Body of pancreas (tissue), 4 donors: Measurements from ENCODE around the gene SEC11A. TPM values are rescaled to one million over a fixed set of nuclear protein-coding genes. Genes with fewer than 3 reads are reported as not detected.
A peak's percentile ranks its signal among the peaks of the same experiment; 100 is the strongest.

ENCODE experiments used
- ATAC-seq: fragments of 150-250 bp; one replicate; pipeline ENCODE4 v1.9.1; 2016
- DNase-seq, 4 donors: peaks; one replicate each; pipeline ENCODE4 v3.0.0-alpha.2; 2019
- H3K27ac ChIP-seq, 4 donors: fragments of 200-600 bp; sonication (generic); 1 replicate in 3 of 4; 2 replicates in 1 of 4; pipeline versions ENCODE4 v1.5.1 to v1.6.1; 2016 to 2019; ENCODE audit warnings: mild to moderate bottlenecking in 1 of 4, mixed read lengths in 1 of 4, moderate library complexity in 1 of 4
- H3K27me3 ChIP-seq, 2 donors: fragments of 200-600 bp; sonication (generic); one replicate each; pipeline ENCODE4 v1.6.0; 2016; ENCODE audit warnings: mild to moderate bottlenecking in 1 of 2
- H3K36me3 ChIP-seq, 2 donors: fragments of 200-600 bp; sonication (generic); replicated peaks in 1 of 2; 2 replicates each; pipeline ENCODE4 v1.5.1; 2016; ENCODE audit warnings: low read depth in 2 of 2; ENCODE audit not compliant: insufficient read depth in 1 of 2
- H3K4me1 ChIP-seq: fragments of 200-600 bp; sonication (generic); one replicate; pipeline ENCODE4 v1.6.0; 2016
- H3K4me3 ChIP-seq, 2 donors: fragments of 200-600 bp; sonication (generic); 1 replicate in 1 of 2; 2 replicates in 1 of 2; pipeline ENCODE4 v1.5.1; 2016 to 2019
- H3K9me3 ChIP-seq, 3 donors: fragments of 200-600 bp; sonication (generic); 1 replicate in 2 of 3; 2 replicates in 1 of 3; pipeline ENCODE4 v1.5.1; 2016
- POLR2A ChIP-seq, 3 donors: fragments of 450-650 bp; IDR thresholded peaks; one replicate each; pipeline ENCODE4 v1.6.1; 2016; ENCODE audit warnings: antibody characterized with exemption in 3 of 3, mild to moderate bottlenecking in 2 of 3
- WGBS, 2 donors: methylation state at CpG; one replicate each; pipeline ENCODE4 v1.1.5; 2017; 5-methylcytosine and 5-hydroxymethylcytosine counted together
- intact Hi-C: fragments of 100-400 bp; cut with DNase I; formaldehyde crosslinking; loops from one replicate; pipeline ENCODE4 v1.15.1; 2023
- total RNA-seq, 2 donors: library from RNA; depleted of rRNA; stranded (reverse); fragments of >200 nt; gene quantifications; one replicate each; pipeline ENCODE4 v1.1.0, GENCODE V29; 2016
- TF ChIP-seq, protein P1 (sequence below), 7 experiments: fragments of 450-650 bp in 4 of 7; fragments of 200-600 bp in 3 of 7; sonication (generic) in 3 of 7; IDR thresholded peaks; one replicate each; pipeline ENCODE4 v1.5.1; 2016 to 2019; ENCODE audit warnings: antibody characterized with exemption in 7 of 7

Gene SEC11A
- total RNA-seq, 2 donors from 2014 or later, result 83.8 to 89.3 TPM

GRCh38 chr15:84648539-84648938 is 67.4 kb downstream of the SEC11A start:
- no peak overlapping the region for H3K4me3 ChIP-seq
- H3K27ac ChIP-seq, result no peak overlapping the region
- H3K27me3 ChIP-seq, result no peaks in the 10 kb centered on the region
- H3K4me1 ChIP-seq, result peaks cover 33% of the 10 kb centered on the region
- H3K9me3 ChIP-seq, result no peaks in the 10 kb centered on the region
- ATAC-seq (no peak), DNase-seq (peak in 2 of 4 donors; percentile 28 to 45)
- WGBS, 2 donors, result 49 to 56% methylated on average over 3 of the region's 3 CpGs
- H3K36me3 ChIP-seq, result peaks cover 3 to 20% of the 10 kb centered on the region in 2 donors
- intact Hi-C loops, result loop anchor here (10.0 kb wide), 1 partner anchor 54 kb away; no protein-coding TSS in a partner anchor
- TF ChIP-seq, protein P1, sequence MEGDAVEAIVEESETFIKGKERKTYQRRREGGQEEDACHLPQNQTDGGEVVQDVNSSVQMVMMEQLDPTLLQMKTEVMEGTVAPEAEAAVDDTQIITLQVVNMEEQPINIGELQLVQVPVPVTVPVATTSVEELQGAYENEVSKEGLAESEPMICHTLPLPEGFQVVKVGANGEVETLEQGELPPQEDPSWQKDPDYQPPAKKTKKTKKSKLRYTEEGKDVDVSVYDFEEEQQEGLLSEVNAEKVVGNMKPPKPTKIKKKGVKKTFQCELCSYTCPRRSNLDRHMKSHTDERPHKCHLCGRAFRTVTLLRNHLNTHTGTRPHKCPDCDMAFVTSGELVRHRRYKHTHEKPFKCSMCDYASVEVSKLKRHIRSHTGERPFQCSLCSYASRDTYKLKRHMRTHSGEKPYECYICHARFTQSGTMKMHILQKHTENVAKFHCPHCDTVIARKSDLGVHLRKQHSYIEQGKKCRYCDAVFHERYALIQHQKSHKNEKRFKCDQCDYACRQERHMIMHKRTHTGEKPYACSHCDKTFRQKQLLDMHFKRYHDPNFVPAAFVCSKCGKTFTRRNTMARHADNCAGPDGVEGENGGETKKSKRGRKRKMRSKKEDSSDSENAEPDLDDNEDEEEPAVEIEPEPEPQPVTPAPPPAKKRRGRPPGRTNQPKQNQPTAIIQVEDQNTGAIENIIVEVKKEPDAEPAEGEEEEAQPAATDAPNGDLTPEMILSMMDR (IDR thresholded peaks at IDR 0.05), result no peak
- no peak for TF ChIP-seq POLR2A (IDR thresholded peaks at IDR 0.05)

- H3K27me3 ChIP-seq, result no peaks in the 10 kb centered on the region
- H3K4me3 ChIP-seq, result no peak overlapping the region
- intact Hi-C loops, result loop anchor here (10.0 kb wide), 1 partner anchor 53 kb away; no protein-coding TSS in a partner anchor
- no peak overlapping the region for H3K27ac ChIP-seq
- DNase-seq (no peak), ATAC-seq (no peak)
- H3K36me3 ChIP-seq, result peaks cover 8 to 25% of the 10 kb centered on the region in 2 donors
- TF ChIP-seq, protein P1 (IDR thresholded peaks at IDR 0.05), result no peak
- no peak for TF ChIP-seq POLR2A (IDR thresholded peaks at IDR 0.05)
- peaks cover 25% of the 10 kb centered on the region for H3K4me1 ChIP-seq
- no peaks in the 10 kb centered on the region for H3K9me3 ChIP-seq
Observed at GRCh38 chr15:84647726-84648125, 68.2 kb downstream of the SEC11A start.

- no peak for ATAC-seq
- intact Hi-C loops, result loop anchor here (10.0 kb wide), 1 partner anchor 51 kb away; no protein-coding TSS in a partner anchor
- DNase-seq, result no peak
- peaks cover 8 to 31% of the 10 kb centered on the region in 2 donors for H3K36me3 ChIP-seq
- 89 to 90% methylated on average over 10 of the region's 10 CpGs for WGBS, 2 donors
- no peak overlapping the region for H3K4me3 ChIP-seq
- H3K9me3 ChIP-seq, result no peaks in the 10 kb centered on the region
- peaks cover 8% of the 10 kb centered on the region for H3K4me1 ChIP-seq
- TF ChIP-seq, protein P1 (IDR thresholded peaks at IDR 0.05), result no peak
- no peak for TF ChIP-seq POLR2A (IDR thresholded peaks at IDR 0.05)
- no peaks in the 10 kb centered on the region for H3K27me3 ChIP-seq
- no peak overlapping the region for H3K27ac ChIP-seq
Observed at GRCh38 chr15:84645997-84646396, 69.9 kb downstream of the SEC11A start.

GRCh38 chr15:84645496-84645895 is 70.4 kb downstream of the SEC11A start:
- peaks cover 8 to 36% of the 10 kb centered on the region in 2 donors for H3K36me3 ChIP-seq

More at GRCh38 chr15:84645496-84645895, 70.4 kb downstream of the SEC11A start:
- ATAC-seq (no peak), DNase-seq (no peak)
- Histone ChIP-seq H3K4me1 (peaks cover 5% of the 10 kb centered on the region), H3K9me3 (no peaks in the 10 kb centered on the region), H3K27me3 (no peaks in the 10 kb centered on the region), H3K27ac (no peak overlapping the region), H3K4me3 (no peak overlapping the region)
- intact Hi-C loops, result loop anchor here (10.0 kb wide), 1 partner anchor 51 kb away; no protein-coding TSS in a partner anchor
- 93% methylated on average over 6 to 10 of the region's 10 CpGs for WGBS, 2 donors
- TF ChIP-seq, protein P1 (IDR thresholded peaks at IDR 0.05), result no peak
- no peak for TF ChIP-seq POLR2A (IDR thresholded peaks at IDR 0.05)
